ENCODE results near the gene GPN2.

Gene GPN2

DNA sequence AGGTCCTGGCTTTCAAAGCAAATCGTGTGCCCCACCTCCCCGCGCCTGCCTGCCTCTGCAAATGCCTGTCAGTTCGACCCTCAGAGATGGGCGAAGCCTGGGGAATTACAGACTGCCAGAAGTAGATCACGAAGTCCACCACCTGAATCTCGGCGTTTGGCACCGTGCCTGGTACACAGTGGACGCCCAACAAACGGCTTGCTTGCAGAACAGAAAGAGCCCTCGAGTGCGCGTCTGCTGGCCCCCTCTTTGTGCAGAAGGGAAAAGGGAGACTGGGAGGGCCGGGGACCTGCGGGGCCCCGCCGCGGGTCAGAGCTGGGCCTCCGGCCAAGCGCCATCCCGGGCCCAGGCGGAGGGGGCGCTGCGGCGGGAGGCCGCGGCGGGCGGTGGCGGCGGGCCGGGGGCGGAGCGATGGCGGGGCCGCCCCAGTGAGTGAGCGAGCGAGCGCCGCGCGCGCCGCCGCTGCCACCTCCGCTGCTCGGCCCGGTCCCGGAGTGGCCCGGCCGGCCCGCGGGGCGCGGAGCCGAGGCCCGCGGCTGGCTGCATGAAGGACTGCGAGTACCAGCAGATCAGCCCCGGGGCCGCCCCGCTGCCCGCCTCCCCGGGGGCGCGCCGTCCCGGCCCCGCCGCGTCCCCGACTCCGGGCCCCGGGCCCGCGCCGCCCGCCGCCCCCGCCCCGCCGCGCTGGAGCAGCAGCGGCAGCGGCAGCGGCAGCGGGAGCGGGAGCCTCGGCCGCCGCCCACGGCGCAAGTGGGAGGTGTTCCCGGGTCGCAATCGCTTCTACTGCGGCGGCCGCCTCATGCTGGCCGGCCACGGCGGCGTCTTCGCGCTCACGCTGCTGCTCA is 63.6 kb downstream of the GPN2 start, which contains the start of gene ZDHHC18:
TSS of gene ZDHHC18 (plus strand) at position 428 of the 845 bp plus-strand sequence. CDS start at position 545, 117 bp downstream.
- DNase-seq (ENCODE audit: insufficient read length, low spot score): peak; percentile 72
- TF ChIP-seq POLR2A (IDR thresholded peaks at IDR 0.05; ENCODE audit: low read depth, low read length) (peak; percentile 55; the same call in 1 of the 2 replicates), SPI1 (IDR thresholded peaks at IDR 0.05; ENCODE audit: low read depth, low read length) (no peak), TAF1 (IDR thresholded peaks at IDR 0.05; ENCODE audit: low read depth, low read length) (no peak), POU2F2 (IDR thresholded peaks at IDR 0.05; ENCODE audit: low read depth, low read length) (no peak), POLR2AphosphoS5 (IDR thresholded peaks at IDR 0.05; ENCODE audit: low read depth, low read length) (peak; percentile 52; the same call in 1 of the 2 replicates)

More for the DNA sequence above, 63.6 kb downstream of the GPN2 start, which contains the start of gene ZDHHC18:
- peak; percentile 77 for FAIRE-seq

All from GM12891 (cell line).